ENCODE data around the gene IGSF11.

Gene IGSF11

GRCh38 chr3:118889691-118890090 lies 145.0 kb downstream of the IGSF11 start:
- no peak overlapping the region for H3K4me3 ChIP-seq (ENCODE audit: low read depth, low read length)
- TF ChIP-seq CTCF (IDR thresholded peaks at IDR 0.05; ENCODE audit: insufficient read depth, low read depth, low read length, missing control alignments): no peak
- no peak for DNase-seq (ENCODE audit: low read depth)

GRCh38 chr3:118886708-118887107 lies 147.9 kb downstream of the IGSF11 start:
- no peak for TF ChIP-seq CTCF (IDR thresholded peaks at IDR 0.05; ENCODE audit: insufficient read depth, low read depth, low read length, missing control alignments)
- no peak for DNase-seq (ENCODE audit: low read depth)
- H3K4me3 ChIP-seq (ENCODE audit: low read depth, low read length): no peak overlapping the region

DNA sequence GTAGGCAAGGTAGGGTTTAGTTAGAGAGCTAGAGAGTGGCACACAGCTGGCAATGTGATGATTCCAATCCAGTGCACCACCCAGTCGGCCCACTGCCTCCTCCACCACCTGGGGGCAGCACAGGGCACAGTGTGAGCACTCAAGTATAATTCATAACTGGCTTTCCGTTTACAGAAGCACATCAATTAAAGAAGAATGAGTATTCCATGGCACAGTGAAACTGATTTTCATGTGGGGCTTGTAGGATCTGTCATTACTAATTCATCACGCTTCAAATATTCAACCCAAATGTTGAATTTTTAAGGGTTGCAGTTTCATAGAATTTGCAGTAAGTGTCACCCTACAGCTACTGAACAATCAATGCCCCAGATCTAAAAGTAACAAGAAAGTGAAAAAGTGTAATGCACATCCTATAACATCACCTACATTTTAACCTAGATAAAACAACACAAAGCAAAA lies 149.9 kb downstream of the IGSF11 start:
- DNase-seq (ENCODE audit: low read depth): peak; percentile 63
- H3K4me3 ChIP-seq (ENCODE audit: low read depth, low read length): no peak overlapping the region
- peak; percentile 93 for TF ChIP-seq CTCF (IDR thresholded peaks at IDR 0.05; ENCODE audit: insufficient read depth, low read depth, low read length, missing control alignments)

DNA sequence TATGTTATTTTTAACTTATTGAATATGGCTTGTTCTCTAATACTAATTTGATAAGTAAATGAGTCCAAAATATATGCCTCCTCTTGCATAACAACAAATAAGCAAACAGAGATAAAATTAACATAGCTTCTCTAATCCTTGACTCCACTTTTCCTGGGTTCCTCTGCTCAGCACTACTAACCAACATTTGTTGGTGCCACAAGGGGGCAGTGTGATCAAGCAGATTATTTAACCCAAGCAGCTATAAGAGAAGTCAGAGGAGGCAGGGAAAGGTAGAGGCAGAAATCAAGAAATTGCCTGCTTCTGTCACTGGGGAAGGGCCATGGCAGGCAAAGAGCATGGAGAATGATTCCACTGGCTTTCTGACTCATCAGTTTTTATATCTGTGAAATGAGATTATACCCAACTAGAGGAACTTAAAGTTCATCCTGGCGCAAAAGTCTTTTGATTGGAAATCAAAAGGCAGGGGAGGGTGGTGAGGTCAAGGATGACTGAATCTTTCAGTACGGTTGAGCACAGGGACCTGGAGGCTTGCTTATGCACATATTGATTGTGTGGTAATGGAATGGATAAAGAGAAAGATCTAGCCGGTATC lies 152.2 kb downstream of the IGSF11 start:
- DNase-seq (ENCODE audit: low read depth): peak; percentile 72
- peak; percentile 62 for TF ChIP-seq CTCF (IDR thresholded peaks at IDR 0.05; ENCODE audit: insufficient read depth, low read depth, low read length, missing control alignments)
- H3K4me3 ChIP-seq (ENCODE audit: low read depth, low read length): no peak overlapping the region

DNA sequence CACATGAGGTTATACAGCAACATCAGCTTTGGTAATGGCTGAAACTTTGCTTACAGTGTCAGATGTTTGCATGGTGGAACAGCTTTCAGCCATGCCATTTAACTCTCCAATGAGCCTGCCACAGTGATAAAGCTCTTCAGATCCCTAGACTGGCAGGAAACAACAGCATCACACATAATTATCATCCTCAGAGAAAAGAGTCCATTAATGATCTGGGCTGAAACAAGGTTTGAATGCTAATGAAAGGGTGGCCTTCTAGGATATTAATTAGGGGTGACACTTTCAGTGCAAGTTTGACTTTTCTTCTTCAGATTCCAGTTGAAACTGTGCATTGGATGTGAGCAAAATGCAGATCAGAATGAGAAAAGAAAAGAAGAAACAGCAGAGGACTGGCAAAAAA lies 166.6 kb downstream of the IGSF11 start:
- H3K4me3 ChIP-seq (ENCODE audit: low read depth, low read length): no peak overlapping the region
- DNase-seq (ENCODE audit: low read depth): no peak
- no peak for TF ChIP-seq CTCF (IDR thresholded peaks at IDR 0.05; ENCODE audit: insufficient read depth, low read depth, low read length, missing control alignments)

DNA sequence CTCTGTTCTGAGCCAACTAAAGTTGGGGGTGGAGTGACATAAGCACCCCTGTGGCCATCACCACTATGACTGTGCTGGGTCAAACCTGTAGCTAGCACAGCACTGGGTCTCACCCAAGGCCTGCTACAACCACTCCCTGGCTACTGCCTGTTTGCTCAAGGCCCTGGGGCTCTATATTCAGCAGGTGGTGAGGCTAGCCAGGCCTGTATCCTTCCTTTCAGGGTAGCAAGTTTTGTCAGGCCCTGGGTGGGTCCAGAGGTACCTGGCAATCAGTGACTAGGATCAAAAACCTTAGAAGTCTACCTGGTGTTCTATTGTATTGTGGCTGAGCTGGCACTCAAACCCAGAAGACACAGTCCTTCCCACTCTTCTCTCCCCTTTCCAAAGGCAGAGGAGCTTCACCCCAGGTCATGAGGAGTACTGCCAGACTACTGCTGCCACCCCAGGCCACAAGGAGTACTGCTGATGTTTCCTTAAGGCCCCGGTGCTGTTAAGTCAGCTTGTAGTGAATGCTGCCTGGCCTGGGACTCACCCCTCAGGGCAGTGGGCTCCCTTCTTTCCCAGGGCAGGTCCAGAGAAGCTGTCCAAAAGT lies 170.8 kb downstream of the IGSF11 start:
- no peak overlapping the region for H3K4me3 ChIP-seq (ENCODE audit: low read depth, low read length)
- TF ChIP-seq CTCF (IDR thresholded peaks at IDR 0.05; ENCODE audit: insufficient read depth, low read depth, low read length, missing control alignments): peak; percentile 45
- DNase-seq (ENCODE audit: low read depth): peak; percentile 35

DNA sequence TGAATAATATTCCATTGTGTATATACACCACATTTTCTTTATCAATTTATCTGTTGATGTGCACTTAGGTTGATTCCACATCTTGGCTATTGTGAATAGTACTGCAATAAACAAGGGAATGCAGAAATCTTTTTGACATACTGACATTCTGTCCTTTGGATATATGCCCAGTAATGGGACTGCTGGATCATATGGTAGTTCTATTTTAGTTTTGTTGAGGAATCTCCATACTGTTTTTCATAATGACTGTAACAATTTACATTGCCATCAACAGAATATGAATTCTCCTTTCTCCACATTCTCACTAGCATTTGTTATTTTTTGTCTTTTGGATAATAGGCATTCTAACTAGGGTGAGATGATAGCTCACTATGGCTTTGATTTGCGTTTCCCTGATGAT lies 174.7 kb downstream of the IGSF11 start:
- H3K4me3 ChIP-seq (ENCODE audit: low read depth, low read length): no peak overlapping the region
- no peak for DNase-seq (ENCODE audit: low read depth)
- no peak for TF ChIP-seq CTCF (IDR thresholded peaks at IDR 0.05; ENCODE audit: insufficient read depth, low read depth, low read length, missing control alignments)

DNA sequence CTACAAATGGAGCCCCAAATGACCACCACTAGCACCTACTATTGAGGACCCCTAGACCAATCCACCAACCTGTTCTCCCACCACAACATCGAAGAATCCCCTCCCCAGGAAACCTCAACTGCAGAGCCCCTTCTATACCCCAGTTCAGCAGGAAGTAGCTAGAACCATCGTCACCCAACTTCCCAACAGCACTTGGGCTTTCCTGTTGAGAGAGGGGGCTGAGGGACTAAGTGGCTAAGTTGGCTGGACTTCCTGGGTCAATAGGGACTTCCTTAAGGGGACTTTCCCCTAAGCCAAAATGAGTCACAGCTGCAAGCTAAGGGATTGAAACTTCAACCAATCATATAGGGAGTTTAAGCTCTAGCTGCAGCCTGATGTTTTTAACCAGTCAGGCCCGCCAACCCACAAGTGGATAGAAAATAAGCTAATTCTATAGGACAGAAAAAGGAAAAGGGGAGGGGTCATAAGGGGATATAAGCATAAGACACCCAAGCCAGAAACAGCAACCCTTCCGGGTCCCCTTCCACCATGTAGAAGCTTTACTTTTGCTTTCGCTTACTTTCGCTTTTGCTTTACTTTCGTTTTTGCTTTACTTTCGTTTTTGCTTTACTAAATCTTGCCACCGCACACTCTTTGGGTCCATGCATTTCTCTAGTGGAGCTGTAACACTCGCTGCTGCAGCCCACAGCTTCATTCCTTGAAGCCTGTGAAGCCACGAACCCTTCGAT lies 183.0 kb downstream of the IGSF11 start:
- peak overlapping the region; percentile 27 for H3K4me3 ChIP-seq (ENCODE audit: low read depth, low read length)
- peak; percentile 68 for DNase-seq (ENCODE audit: low read depth)
